T-helper 2 cell (primary cell): ENCODE data around the gene NEB.

Experiments used
- DNase-seq, 5 experiments: peaks; one replicate each; pipeline versions ENCODE4 v3.0.0 to v3.0.0-alpha.2; 2012 to 2022
- total RNA-seq, 2 donors: gene quantifications; one replicate each; lab custom pipeline; 2026; lab: John Stamatoyannopoulos, UW

Gene NEB, protein sequence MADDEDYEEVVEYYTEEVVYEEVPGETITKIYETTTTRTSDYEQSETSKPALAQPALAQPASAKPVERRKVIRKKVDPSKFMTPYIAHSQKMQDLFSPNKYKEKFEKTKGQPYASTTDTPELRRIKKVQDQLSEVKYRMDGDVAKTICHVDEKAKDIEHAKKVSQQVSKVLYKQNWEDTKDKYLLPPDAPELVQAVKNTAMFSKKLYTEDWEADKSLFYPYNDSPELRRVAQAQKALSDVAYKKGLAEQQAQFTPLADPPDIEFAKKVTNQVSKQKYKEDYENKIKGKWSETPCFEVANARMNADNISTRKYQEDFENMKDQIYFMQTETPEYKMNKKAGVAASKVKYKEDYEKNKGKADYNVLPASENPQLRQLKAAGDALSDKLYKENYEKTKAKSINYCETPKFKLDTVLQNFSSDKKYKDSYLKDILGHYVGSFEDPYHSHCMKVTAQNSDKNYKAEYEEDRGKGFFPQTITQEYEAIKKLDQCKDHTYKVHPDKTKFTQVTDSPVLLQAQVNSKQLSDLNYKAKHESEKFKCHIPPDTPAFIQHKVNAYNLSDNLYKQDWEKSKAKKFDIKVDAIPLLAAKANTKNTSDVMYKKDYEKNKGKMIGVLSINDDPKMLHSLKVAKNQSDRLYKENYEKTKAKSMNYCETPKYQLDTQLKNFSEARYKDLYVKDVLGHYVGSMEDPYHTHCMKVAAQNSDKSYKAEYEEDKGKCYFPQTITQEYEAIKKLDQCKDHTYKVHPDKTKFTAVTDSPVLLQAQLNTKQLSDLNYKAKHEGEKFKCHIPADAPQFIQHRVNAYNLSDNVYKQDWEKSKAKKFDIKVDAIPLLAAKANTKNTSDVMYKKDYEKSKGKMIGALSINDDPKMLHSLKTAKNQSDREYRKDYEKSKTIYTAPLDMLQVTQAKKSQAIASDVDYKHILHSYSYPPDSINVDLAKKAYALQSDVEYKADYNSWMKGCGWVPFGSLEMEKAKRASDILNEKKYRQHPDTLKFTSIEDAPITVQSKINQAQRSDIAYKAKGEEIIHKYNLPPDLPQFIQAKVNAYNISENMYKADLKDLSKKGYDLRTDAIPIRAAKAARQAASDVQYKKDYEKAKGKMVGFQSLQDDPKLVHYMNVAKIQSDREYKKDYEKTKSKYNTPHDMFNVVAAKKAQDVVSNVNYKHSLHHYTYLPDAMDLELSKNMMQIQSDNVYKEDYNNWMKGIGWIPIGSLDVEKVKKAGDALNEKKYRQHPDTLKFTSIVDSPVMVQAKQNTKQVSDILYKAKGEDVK (N-terminal part only)
- total RNA-seq: 2.6 to 3.7 reads per million in 2 donors

DNA sequence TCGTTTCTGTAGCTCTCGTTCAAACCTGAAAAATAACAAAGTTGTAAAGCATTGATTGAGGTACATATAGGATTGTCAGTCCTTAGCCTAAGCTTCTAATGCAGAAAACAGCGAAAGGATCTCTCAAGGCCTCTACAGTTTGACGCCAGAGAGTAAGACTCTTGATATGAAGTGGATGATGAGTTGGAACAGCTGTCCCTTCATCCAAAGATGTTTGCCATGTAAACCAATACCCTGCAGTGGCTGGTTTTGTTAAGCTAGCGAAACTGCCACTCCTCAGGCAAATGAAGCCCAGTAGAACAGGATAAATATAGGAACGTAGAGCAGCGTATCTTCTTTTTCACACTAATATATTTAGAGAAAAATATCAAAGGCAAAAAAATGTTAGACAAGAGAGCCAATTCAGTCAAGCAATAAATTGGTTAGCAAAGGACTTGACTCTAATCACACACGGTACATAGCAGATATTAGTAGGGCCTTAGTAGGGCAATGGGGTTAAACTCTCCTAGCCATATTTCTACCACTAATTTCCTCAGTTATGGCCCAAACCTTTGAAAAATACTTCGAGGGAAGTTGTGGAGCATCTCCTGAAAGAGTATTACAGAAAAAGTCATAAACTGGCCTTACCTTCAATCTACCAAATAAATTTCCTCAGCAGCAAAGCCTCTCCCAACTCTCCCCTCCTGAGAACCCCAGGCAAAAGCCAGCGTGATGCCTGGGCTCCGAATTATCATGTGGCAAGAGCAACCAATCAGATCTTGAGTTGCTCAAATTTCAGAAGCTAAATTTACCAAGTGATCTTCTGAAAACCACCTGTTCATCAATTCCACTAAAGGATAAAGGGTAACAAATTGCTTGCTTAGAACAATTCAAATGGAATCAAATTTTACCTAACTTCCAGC, at the start of gene NEB:
Gene NEB (minus strand): TSS at position 706 of the 902 bp plus-strand sequence. CDS start 1,320 bp downstream, outside the sequence.
- DNase-seq: no peak

DNA sequence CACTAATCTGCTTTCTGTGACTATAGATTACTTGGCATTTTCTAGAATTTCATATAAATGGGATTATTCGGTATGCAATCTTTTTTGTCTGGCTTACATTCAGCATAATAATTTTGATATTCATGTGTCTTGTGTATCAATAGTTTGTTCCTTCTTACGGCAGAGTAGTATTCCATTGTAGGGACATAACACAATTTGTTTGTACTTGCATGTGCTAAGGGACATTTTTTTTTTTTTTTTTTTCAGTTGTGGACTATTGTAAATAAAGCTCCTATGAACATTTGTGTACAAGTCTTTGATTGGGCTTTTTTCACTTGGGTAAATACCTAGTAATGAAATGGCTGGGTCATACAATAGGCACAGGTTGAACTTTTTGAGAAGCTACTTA, 48.9 kb upstream of the NEB start:
- DNase-seq: no peak

DNA sequence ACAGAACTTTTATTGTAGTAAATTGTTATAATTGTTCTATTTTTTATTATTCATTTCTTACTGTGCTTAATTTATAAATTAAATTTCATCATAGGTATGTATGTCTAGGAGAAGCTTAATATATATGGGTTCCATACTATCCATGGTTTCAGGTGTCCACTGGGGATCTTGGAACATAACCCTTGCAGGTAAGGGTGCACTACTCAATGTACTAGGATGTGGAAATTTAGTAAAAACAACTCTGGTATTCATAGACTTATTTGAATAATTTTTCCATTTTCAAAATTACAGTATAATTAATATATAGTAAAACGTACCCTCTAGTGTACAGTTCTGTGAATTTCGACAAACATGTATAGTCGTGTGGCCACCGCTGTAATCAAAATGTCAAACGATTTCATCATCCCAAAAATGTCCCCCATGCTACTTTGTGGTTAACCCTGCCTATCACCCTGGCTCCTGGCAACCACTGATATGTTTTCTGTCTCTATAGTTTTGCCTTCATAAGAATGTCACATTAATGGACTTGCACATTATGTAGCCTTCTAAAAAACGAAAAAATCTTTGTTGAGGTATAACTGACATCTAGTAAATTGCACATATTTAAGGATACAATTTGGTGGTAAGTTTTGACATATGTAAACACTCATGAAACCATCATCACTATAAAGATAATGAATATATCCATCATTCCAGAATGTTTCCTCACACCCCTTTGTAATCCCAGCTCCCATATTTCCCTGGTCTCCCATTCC, 48.3 kb upstream of the NEB start:
- no peak for DNase-seq

DNA sequence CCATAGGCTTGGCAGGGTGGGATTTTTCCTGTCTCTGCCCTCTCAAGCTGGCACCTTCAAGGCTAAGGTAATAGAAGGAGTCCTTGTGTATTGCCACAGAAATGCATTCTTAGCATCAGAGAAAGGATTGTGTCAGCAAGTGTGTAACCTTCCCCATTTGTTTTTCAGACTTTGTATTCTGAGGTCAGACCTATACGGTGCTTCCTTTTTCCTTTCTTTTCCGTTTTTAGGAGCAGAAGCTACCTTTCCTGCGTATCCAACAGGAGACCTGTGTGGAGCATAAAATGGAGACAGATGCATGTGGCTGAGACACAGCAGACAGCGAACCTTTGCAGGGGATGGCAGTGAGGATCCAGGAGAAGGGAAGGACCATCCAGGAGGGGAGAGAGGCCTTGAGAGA, 47.4 kb upstream of the NEB start:
- no peak for DNase-seq

DNA sequence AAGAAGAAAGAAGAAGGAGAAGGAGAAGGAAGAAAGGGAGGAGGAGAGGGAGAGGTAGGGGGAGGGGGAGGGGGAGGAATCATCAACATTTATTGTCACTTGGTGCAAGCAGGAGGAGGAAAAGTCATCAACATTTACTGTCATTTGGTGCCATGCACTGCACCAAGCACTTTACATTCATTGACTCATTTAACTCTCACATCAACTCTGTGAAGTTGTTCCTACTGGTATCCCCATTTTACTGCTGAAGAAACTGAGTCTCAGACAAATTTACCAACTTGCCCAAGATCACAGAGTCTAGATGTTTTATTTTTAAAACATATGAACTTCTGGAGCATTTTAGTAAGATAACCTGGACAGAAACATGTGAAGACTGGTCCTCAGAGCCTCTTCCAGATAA, 46.7 kb upstream of the NEB start:
- no peak for DNase-seq

DNA sequence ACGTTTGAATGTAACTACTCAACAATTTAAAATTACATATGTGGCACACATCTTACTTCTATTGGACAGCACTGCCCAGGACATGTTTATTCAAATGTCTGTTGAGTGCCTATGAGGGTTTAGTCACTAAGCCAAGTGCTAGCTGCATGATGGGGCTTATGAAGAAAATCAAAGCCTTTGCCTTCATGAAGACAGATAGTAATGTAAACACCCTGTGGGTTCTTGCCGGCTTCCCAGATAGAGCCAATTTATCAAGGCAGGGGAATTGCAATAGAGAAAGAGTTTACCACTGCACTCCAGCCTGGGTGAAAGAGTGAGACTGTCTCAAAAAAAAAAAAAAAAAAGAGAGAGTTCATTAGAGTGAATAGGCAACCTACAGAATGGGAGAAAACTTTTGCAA, 43.7 kb upstream of the NEB start:
- no peak for DNase-seq

DNA sequence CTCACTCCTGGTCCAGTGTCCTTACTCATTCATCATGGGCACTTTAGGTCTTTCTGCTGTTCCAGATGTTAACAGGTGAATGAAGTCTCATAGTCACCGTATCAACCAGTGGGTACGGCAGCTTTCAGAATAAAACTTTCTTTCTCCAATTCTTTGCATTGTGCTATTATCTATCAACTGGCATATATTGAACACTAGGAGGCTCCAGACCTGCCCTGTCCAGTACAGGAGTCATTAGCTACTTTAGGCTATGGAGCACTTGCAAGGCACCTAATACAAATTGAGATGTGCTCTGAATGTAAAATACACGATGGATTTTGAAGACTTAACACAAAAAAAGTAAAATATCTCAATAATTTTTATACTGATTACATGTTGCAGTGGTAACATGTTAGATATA, 43.2 kb upstream of the NEB start:
- no peak for DNase-seq

DNA sequence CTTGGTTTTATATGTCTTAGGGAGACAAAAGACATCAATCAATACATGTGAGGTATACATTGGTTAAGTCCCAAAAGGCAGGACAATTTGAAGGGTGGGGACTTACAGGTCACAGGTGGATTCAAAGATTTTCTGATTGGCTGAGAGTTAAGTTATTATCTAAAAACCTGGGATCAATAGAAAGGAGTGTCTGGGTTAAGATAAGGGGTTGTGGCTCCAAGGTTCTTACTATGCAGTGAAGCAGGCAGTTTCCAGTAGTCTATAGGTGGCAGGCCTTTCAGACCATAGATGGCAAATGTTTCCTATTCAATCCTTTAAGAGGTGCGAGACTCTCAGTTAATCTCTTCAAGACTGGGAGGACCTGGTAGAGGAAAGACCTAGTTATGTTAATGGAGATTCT, 42.1 kb upstream of the NEB start:
- no peak for DNase-seq

DNA sequence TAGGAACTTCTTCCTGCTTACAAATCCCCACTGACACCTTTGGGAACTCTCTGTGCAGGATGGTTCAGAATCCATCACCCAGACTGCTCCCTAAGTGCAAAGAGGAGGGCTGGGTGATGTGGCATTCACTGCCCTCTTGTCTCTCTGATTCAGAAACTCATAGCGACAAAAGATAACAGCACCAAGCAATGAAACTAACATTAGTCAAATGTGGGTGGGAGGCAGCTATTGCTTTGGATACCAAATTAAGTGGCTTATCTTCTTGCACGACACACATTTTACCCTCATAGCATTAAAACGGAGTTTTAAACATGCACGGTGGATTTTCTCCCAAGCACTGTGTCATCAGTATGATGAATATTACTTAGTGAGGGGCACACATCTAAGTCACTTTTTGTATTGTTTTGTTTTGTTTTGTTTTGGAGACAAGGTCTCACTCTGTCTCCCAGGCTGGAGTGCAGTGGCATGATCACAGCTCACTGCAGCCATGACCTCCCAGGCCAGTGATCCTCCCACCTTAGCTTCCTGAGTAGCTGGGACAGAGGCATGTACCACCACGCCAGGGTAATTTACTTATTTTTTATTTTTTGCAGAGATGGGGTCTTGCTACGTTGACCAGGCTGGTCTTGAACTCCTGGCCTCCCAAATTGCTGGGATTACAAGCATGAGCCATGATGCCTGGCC, 40.9 kb upstream of the NEB start:
- DNase-seq: no peak

DNA sequence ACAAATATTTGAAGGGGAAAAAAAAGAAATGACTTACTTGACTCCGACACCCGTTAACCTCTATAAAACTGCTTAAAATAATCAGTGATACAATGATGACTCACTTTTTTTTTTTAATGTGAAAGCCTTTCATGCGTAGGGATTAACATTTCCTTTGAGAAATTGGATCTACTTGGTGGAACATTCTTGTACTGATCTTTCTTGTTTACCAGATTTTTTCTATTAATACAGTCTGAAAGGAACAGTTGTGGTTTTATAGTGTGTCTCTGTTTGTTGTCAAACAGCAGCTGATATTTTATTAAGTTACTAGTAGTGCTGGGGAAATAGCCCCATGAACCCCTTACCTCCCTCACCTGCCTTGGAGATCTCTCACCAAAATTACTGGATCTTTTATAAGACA, 40.2 kb upstream of the NEB start:
- DNase-seq: no peak

DNA sequence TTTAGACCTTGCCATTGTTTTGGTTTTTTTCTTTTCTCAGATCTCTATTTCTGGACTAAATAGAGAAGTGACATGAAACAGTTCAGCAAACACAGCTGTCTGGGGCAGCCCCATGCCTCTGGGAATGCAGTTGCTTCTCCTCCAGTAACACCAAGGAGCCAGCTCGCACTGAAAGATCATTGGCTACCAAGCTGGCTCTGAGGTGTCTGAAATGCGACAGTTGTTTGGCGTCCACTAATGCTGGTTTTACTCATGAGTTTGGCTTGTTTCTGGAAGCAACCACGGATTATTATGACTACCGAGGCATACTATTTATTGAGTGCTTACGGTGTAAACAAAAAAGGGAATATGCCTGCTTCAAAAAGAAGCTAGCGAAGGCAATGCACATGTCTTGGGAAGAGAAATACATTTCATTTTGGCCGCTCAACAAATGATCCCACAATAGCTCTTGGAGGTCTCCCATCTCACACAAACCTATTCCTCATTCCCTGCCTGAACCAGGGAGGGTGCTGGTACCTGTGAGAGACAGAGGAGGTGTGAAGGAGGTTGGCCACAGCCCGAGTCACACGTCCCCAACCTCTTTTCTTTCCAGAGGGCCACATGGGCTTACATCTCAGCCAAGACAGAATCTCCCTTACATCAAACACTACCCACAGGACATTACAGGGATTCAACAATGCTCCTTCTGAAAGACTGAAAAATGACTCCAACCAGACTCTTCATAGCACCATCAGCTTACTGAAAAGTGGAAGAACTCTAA, 37.5 kb upstream of the NEB start:
- no peak for DNase-seq

DNA sequence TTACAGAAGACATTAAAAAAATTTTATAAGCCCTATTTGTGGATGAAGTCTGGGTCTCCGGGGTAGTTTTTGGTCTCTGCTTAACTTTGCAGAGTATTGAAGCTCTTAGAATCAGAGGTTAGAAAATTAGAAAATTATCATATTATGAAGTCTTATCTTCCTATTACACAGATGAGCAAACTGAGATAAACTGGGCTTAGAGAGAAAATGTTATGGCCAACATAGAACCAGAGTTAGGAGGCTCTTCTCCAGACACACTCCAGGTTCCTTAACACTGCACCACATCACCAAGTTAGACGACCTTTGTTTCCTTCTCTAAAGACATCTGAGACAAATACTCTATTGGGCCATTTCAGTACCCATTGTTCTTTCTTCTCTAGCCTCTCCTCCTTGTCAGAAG, 36.7 kb upstream of the NEB start:
- DNase-seq: no peak

DNA sequence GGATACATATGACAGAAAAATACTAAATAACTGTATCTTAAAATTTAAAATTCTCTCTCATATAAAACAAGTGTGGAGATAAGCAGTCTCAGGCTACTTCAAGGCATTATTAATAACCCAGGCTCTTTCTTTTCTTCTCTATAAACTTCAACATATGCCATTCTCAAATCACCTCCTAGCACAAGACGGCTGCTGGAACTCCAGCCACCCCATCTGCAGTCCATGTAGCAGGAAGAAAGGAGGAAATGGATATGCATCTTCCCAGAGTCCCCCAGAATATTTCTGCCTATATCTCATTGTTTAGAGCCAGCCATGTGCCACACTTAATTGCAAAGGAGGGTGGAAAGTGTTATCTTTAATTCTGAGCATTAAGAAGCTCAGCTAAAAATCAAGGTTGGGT, 35.3 kb upstream of the NEB start:
- no peak for DNase-seq

DNA sequence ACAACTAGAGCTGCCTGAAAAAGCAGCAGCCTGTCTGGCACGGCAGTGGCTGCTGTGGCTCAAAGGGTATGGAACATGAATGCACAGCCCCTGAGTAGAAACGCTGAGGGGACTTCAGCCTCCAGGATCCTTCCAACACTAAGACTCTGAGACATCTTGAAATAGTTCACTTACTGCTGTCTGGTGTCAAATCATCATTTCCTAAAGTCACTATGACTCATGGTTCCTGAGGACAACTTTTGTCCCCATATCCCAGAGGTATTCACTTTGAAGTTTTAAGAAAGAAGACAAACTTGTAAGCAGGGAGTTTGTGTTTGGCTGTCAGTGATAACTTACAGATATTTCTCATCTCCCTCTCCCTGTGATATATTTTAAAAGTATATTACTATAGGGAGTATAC, 33.3 kb upstream of the NEB start:
- DNase-seq: no peak

DNA sequence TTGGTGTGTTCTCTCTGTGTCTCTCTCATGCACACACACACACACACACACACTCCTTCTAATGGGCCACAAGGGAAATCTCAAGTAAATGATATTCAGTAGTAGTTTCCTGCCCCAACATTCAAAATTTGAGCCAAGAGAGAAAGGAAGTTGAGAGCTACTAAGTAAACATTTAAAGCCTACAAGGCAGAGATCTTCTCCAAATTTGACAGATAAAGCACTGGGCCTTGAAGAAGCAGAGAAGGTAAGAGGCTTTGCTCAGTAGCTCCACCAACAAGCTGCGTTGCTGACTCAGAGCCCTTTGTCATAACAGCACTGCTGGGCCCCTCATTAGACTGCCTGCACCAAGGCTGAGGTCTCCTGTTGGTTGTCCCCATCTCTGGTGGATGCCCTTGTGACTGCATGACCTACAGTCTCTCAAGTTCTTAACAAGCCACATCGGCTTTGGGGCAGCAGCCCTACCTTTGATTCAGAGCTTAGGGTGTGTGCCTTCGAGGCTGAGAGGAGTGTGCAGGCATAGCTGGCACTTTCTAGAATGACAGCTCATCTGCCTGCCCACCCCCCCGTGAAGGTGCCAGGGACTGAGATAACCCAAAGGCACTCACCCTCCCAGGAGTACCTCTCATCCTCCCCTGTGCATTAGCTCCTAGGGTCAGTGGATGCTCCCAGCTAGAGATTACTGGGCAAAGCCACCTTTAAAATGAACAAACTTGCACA, 32.3 kb upstream of the NEB start:
- DNase-seq: peak in 1 of 5 experiments; percentile 45

DNA sequence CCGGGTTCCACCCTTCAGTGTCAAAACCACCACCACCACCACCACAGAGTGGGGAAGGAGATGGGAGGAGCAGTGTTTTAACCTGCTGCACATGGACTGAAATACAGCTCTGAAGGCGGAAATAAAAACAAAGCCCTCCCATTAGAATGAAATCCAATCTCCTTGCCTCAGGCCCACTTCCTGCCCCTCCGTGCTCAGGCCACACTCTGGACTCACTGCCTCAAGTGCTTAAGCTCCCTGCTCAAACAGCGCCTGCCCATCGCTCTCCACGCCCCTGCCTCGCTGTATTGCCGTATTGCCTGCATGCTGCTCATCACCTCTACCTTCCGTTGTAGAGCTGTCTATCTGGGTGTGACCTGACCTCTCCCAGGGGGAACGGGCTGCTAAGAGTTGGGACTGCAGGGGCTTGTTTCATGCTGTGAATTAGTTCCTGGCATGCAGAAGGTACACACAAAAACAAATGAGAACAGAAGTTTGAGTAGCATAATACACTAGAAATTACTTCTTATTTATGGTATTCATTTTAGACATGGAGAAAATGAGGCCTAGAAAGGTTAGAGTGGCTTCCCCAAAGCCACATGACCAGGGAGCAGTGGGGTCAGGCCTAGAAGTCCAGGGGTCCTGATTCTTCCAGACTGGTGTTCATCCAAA, 31.6 kb upstream of the NEB start:
- DNase-seq: no peak

DNA sequence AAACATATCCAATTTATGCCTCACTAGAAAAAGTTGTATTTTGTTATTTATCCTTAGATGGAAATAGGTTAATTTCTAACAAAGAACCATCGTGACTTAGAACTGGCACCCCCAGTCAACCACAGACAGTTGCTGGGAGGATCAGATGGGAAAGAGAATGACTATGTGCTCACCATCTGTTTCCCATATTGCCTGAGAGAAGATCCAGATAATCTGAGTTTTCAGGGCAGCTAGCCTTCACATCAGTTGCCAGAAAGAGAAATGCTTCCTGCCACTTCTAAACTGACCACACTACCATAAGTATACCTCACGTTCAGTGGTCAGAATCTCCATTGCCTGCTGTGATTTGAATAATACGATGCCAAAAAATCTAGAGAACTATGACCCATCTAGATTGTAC, 28.4 kb upstream of the NEB start:
- DNase-seq: no peak

DNA sequence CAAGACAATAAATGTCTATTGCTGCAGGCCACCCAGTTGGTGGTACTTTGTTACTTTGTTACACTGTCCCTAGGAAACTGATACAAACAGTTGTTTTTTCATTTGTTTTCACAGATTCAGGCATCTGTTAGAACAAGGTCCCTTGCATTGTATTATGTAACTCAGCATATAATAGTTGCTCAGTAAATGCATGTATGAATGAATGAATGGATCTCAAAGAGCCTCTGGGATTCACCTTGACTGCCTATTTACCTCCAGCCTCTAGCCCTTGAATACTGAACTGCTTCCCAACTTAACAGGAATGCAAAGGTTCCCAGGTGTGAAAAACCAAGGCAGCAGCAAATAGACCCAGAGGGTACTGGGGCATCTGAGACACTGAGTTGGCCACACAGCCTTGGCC, 27.4 kb upstream of the NEB start:
- no peak for DNase-seq

DNA sequence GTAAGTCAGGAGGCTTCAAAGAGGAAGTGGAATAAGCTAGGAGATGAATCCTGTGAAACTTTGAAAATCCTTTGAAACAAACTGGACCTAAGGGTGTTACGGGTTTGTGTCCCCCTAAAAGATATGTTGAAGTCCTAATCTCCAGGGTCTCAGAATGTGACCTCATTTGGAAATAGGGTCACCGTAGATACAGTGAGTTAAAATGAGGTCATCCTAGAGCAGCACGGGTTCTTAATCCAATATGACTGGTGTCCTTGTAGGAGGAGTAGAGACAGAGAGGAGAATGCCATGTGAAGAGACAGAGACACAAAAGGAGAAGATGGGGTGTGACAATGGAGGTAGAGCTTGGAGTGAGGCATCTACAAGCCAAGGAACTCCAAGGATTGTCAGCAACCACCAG, 26.9 kb upstream of the NEB start:
- no peak for DNase-seq
